Activated CD4-positive, alpha-beta T cell treated with anti-CD3 and anti-CD28 coated beads, Interleukin-2, Interleukin-6, amounts not matched to agents 100 ng/mL and 50 ng/mL, durations not matched to agents 16 hours and 8 hours (primary cell): ENCODE measurements around the gene GP5.

Source experiments
- DNase-seq: peaks from one replicate; pipeline ENCODE4 v3.0.0-alpha.2; 2020

Gene GP5, protein sequence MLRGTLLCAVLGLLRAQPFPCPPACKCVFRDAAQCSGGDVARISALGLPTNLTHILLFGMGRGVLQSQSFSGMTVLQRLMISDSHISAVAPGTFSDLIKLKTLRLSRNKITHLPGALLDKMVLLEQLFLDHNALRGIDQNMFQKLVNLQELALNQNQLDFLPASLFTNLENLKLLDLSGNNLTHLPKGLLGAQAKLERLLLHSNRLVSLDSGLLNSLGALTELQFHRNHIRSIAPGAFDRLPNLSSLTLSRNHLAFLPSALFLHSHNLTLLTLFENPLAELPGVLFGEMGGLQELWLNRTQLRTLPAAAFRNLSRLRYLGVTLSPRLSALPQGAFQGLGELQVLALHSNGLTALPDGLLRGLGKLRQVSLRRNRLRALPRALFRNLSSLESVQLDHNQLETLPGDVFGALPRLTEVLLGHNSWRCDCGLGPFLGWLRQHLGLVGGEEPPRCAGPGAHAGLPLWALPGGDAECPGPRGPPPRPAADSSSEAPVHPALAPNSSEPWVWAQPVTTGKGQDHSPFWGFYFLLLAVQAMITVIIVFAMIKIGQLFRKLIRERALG

DNA sequence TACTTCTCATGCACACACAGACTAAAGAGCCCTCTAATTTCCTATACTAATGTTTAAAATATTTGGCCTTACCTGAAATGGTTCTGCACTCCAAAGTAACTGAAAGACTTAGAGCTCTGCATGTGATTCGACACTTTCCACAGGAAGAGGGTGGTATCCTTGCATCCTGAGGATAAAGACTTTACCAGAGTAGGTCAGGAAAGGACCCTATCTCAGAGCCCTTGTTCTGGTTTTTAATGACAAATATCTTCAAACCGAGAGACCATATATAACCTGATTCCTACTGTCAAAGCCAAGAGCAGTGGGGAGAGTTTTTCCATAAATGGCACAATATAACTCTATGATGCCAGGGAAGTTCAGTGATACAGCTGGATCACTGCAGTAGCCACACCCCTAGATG, at the start of gene GP5:
GP5 (minus strand) TSS at position 101 of the 400 bp plus-strand sequence. CDS start 984 bp downstream, outside the sequence.
- DNase-seq, result no peak

DNA sequence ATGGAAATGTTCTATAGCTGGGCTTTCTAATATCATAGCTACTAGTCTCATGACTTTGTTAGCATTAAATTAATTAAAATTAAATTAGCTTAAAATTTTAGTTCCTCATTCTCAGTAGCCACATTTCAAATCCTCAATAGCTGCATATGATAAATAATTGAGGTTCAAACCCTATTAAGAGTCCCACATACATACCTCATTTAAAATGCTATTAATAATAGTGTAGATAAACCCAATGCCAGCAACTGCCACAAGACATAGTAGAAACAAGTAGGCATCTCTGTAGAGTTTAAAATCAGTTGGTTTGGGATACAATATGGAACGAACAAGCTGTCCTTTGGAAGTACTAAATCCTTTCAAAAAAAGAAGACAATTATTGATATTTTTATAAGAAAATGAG, 48.6 kb upstream of the GP5 start:
- no peak for DNase-seq

DNA sequence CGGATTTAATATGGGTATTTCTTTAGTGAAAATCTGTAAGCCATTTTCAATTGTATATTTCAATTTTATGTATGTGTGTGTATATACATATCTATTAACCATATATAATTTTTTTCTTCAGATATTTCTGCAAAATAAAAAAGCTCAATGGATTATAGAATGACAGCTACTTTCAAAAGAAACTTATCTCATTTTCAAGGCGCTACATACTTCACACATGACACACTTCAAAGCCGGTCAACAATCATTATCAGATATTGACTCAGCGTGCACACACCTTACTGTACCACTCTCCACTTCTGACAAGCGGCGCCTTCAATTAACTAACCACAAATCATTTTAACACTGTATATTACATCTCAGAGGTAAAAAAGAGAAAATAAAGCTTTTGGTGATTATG, 48.1 kb upstream of the GP5 start:
- DNase-seq, result peak; percentile 23

DNA sequence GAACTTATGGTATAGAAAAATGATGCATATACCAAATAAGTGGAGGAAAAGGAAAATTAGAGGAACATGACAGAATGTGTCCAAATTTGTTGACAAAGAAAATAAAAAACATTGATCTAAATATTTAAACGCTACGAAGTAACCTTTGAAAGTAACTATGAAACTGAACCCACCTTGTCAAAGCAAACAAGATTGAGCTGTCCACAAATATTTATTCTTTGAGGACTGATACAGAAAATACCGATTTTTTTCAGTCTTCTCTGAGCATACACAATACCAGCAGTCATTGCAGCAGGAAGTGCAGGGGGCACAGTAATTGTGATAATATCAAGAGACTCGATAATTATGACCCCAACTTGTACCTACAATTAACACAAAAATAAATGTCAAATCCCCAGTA, 47.7 kb upstream of the GP5 start:
- DNase-seq, result no peak

DNA sequence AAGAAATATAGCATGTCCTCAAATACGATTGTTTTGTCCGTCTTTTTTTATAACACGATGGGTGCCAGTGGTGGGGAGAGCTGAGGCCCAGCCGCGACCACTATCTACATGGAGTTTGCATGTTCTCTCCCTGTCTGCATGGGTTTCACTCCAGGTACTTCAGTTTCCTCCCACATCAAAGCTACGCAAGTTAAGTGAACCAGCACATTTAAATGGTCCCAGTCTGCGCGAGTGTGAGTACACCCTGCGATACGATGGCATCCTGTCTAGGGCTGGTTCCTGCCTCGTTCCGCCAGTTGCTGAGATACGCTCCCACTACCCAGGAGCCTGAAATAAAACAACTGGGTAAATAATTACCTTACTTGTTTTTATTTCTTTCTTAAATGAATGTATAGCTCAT, 47.1 kb upstream of the GP5 start:
- no peak for DNase-seq

DNA sequence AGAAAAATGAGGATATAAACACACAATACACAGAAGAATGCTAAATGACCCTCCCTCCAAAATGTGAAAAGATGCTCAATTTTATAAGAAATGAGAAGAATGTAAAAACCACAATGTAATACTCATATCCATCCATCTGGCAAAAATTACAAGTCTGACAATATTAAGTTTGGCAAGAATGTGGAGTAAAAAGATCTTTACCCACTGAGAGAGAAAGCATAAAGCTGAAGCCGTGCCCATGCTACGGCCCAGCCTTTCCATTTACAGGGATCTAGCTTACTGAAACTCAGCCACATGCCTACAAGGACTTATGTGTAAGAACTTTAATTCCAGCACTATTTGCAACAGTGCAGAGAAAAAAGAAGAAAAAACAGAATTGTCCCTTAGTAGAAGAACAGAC, 44.8 kb upstream of the GP5 start:
- no peak for DNase-seq

DNA sequence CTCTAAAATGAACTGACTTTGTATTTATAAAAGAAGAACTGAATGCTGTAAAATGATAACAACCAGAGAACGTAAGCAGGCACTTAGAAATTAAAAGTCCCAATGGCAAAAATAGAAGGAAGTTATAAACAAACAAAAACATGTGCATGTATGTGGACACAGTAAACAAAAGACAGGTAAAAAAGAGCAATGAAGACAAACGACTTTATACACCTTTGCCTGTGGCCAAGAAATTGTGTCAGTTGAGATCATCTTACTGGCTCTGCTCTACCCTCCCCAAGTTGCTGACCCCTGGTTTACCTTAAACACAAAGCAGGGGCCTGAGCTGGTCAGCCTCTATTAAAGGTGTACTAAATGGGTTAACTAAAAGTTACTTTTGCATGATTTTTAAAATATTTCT, 41.7 kb upstream of the GP5 start:
- no peak for DNase-seq

DNA sequence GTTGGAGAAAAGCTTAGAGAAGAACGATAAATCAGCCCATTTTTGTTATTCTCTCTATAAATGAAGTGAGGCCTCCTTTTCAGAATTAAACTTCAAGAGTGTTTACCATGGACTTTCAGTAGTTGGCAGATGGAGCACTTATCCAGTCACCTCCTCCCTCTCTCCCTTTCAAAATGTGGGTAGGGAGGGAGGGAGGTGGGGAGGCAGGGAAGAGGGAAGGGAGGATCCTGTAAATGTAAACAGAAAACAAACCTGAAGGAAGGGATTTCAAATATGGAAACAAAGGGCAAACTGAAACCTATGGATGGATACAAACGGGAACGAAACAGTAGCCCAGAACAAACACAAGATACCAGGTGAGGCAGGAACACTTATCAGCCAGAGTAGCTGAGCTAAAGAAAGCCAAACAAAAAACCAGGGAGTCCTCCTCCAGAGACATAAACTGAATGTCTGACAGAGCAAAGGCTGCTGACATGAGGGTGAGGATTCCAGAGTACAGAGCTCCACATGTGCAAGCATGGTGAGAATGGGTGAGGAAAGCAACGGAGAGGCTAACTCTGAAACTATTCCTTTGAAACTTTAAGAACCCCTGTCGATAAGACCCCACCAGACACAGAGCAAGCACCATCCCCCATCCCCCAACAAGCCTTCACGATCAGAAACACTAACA, 41.0 kb upstream of the GP5 start:
- no peak for DNase-seq

DNA sequence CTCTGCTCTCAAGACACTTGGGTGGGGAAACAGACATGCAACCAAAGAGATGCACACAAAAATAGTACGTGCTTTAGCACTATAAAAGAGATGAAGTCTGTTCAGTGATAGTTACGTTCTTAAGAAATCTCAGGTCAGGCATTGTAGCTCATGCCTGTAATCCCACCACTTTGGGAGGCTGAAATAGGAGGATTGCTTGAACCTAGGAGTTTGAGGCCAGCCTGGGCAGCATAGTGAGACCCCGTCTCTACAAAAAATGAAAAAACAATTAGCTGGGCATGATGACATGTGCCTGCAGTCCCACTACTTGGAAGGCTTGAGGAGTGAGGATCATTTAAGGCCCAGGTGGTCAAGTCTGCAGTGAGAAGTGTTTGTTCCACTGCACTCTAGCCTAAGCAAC, 35.4 kb upstream of the GP5 start:
- DNase-seq, result no peak

DNA sequence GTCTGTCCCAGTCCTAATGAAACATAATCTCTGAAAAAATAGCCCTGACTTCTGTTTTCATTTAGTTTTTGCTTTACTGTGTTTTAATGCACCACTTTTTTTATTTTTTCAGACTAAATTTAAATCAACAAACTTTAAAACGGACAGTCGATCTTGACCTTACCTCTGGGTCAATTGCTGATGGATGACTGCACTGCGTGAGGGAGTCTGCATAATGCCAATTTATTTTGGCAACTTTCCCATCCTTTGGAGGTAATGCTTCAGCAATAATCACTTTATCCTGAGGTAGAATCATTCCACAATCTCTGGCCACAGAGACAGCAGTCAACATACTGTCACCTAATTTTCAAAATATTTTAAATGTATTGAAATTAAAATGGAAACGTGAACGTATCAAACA, 32.5 kb upstream of the GP5 start:
- DNase-seq, result no peak

DNA sequence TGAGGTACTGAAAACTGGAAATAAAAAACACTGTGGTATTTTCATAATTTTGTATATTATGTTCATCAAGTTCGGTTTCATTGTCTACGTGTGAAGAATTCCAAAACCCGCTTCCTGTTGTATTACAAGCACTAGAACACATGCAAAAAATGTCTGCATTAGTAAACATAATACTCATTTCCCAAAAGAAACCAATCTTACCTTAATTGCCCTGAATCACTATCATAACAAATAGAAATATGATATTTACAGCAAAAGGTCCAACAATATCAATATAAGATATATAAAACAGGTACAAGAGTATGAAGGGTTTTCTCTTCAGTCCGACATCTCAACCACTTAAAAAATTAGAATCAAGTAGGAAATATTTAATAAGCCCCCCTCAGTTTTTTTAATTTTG, 26.3 kb upstream of the GP5 start:
- DNase-seq, result no peak

DNA sequence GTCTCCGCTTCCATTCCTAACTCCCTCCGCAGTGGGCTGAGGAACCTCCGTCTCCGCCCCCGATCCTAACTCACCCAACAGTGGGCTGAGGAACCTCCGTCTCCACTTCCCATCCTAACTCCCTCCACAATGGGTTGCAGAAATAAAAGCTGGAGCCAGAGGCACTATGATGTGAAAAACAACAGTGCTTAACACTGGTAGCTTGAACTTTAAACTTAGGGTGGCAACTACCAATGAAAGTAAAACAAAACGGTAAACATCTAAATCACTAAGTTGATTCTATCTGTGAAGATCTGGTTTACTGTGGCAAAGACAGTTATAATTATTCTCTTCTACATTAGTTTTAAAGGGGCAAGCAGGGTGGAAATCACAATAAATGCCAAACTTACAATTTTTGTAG, 25.9 kb upstream of the GP5 start:
- DNase-seq, result no peak

DNA sequence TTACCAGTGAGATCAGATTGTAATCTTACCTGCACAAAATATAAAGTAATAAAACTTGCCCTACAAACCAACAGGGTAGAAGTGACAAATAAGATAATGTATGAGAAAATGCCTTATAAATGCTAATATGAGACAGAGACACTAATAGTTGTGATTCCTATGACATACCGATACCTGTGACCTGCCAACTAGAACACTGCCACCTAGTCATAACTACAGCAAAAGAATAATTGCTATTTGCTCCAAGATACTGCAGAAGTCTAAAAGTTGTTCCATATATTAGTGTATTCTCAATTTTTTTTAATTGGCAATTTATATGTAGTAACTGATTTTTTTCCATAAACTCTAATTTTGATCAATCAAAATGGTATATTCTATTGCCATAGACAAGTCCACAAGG, 25.3 kb upstream of the GP5 start:
- no peak for DNase-seq

DNA sequence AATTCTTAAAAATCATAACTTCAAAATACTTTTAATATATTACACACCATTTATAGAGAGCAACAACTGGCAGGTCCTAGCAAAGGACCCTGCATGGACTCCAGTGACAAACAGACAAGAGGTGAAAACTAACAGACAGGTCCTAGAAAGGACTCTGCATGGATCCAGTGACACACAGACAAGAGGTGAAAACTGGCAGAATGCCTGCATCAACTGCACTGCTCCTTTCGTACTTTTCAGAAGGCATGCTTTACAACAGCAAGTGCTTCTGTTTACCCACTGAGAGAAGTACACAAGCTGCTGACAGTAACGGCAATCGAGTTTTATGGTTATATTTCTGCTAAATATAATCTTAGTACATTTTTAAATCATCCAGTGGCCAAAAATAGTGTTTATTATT, 24.3 kb upstream of the GP5 start:
- no peak for DNase-seq

DNA sequence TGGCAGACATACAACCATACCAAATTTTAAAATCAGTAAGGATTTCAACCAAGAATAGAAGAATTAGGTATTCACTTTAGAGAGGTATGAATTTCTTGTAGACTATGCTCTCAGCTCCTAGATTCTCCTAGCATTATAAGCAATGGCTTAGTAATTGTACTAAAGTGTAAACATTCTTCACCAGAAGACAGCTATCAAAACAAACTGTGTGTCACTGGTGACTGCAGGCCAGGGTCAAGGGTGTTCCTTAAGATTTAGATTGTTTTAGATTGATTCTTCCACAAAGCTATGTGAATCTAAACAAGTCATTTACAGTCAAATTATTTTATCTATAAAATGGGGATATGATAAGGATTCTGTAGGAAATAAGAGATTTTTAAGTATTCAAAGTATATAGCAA, 23.1 kb upstream of the GP5 start:
- no peak for DNase-seq

DNA sequence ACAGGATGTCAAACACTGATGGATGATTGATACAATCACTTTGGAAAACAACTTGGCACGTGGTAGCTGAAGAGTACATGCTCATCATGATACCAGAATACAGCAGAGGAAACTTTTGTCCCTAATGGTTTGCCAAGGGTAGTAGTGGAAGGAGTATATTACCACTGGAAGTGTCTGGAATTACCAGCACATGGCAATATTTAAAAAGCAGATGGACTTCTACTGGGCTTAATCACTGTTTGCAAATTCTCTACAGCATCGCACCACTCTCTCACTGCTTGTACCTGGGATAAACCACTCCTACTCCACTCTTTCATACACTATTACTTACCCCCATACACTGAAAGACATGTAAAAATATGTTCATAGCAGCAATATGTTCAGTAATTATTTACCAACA, 19.6 kb upstream of the GP5 start:
- no peak for DNase-seq

DNA sequence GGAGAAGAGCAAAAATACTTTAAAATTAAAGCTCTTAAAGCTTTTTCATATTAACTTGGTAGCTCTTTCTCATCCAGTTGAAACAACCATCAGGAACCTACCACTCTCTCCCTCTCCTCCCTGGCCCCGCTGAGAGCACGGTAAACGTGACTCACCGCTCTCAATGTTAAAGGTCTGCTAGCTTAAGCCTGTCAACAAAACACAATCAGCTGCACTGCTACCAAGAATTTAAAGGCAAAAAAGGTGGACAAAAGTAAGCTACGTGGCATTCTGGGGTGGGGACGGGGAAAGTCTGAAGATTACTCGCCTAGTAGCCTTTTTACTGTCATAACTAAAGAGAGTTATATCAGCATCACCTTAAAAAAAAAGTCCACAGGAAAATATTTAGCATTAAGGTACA, 8.4 kb upstream of the GP5 start:
- DNase-seq, result peak; percentile 62

DNA sequence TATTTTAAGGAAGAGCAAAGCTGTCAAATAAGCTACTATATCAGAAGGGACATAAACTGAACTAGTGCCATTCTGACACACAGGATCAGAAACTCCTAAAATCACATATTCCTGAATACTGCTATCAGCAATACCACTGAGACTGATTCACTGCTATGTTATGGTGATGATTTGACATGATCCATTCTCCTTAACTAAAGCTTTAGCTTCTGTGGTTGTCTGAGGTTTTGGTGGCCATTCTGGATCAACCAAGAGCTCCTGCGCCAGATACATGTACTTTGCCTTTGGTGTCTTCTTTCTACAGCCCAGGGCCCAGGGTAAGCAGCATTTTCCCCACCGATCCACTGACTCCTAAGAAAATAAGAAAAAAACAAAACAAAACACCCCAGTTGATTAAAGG, 6.7 kb upstream of the GP5 start:
- DNase-seq, result no peak

DNA sequence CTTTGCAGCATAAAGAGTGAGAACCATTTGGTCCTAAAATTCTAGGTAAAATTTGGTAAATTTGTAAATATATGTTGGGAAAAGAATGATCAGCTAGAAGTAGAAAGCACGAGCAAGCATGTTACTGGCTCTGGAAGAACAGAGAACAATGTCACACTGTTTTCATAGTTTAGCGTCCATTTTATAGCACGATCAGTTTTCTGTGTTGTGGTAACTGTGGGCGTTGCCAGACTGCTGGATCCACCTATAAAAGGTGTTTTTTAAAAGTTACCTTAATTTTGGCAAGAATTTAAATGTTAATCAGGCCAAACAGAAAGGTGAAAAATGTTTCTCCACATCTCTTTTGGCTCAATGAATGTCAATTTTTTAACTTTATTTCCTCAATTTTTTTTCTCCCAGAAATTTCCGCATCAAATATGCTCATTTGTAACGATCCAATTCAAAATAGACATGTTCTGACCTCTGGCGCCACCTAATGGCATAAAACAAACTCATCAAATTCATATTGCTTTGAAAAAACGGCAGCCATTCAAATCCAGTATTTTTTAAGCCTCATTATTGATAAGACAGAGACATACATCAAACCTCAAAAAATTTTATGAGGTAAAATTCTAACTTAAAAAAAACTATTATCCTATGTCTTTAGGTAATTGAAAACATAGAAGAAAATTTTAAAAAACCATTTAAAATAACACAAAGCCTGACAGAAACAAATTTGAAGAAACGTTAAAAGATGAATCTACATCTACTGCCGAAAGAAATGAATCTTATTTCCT, 5.5 kb upstream of the GP5 start:
- DNase-seq, result peak; percentile 69

DNA sequence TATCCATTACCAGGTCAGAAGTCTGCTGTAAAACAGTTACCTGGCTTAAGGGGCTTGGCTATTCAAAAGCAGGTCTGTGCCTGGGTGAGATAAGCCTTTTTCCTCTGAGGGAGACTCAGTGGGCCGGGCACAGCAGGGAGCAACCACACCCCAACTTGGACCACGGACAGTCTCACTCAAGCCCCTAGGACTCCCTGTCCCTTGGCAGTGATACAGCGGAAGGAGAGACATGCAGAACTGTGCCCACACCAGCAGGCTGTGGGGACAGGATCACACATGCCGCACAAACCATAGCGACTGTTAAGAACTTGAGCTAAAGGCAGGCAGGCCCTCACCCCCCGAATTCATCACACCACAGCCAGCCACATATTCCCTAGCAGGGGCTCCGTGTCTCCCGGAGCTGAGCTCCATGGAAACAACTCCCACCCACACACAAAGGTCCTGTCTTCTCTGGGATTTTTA, 2.8 kb upstream of the GP5 start:
- DNase-seq, result no peak

DNA sequence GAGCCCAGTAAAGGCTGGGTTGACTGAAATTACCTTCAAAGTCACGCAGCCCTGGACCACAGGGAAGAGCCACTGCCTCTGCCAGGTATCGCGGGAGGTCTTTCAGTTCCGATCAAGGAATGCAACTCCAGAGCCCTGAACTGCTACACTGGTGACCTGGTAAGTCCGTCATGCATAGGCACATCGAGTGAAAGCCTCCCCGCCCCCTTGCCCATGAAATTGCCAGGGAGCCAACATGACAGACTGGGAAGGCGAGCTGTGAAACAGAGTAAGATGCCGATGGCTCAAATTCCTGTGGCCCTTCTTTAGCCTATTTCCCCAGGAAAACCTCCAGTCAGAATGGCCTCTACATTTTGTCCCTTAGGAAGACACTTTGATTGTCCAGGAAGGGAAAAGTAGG, 2.3 kb upstream of the GP5 start:
- DNase-seq, result no peak

DNA sequence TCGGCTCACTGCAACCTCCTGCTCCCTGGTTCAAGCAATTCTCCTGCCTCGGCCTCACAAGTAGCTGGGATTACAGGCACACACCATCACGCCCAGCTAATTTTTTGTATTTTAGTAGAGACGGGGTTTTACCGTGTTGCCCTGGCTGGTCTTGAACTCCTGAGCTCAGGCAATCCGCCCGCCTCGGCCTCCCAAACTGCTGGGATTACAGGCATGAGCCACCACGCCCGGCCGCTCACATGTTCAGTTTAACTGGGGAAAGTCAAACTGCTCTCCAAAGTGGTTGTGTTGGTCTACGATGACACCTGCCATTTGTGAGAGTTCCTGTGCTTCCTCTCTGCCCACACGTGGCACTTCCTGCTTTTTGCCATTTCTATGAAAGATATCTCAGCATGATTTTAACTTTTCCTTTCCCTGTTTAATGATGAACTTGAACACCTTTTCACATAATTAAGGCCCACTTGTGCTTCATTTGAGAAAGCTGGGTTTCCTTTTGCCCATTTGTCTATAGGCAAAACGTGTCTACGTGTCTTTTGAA, 877 bp upstream of the GP5 start:
- no peak for DNase-seq

DNA sequence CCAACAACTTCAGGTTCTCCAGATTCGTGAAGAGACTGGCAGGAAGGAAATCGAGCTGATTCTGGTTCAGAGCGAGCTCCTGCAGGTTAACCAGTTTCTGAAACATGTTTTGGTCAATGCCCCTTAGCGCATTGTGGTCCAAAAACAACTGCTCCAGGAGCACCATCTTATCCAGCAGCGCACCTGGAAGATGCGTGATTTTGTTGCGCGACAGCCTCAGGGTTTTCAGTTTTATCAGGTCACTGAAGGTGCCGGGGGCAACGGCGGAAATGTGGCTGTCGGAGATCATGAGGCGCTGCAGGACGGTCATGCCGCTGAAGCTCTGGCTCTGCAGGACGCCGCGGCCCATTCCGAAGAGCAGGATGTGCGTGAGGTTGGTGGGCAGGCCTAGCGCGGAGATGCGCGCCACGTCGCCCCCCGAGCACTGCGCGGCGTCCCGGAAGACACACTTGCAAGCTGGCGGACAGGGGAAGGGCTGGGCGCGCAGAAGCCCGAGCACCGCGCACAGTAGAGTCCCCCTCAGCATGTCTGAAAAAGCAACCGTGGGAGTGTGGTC, 1.2 kb downstream of the GP5 start:
- peak; percentile 27 for DNase-seq
